Stomach (tissue), 4 donors: ENCODE measurements around the gene TMEM198.

Source experiments
- EP300 ChIP-seq: sonication (generic); formaldehyde crosslinking; IDR thresholded peaks from one replicate; pipeline ENCODE4 v1.6.1; 2017; ENCODE audit warnings: antibody characterized with exemption
- POLR2A ChIP-seq, 4 donors: fragments of 450-650 bp; IDR thresholded peaks; one replicate each; pipeline ENCODE4 v1.6.1; 2016; ENCODE audit warnings: antibody characterized with exemption in 4 of 4, control low read depth in 2 of 4, mild to moderate bottlenecking in 1 of 4, moderate library complexity in 1 of 4
- POLR2AphosphoS5 ChIP-seq, 3 donors: sonication (generic); formaldehyde crosslinking; IDR thresholded peaks; one replicate each; pipeline ENCODE4 v1.6.1; 2016; ENCODE audit warnings: antibody characterized with exemption in 3 of 3
- TF ChIP-seq, protein P1 (sequence below), 7 experiments: fragments of 450-650 bp in 4 of 7; fragments of 200-600 bp in 3 of 7; sonication (generic) in 3 of 7; IDR thresholded peaks; one replicate each; pipeline ENCODE4 v1.5.1; 2016 to 2019; ENCODE audit warnings: antibody characterized with exemption in 7 of 7, control low read depth in 2 of 7, mild to moderate bottlenecking in 1 of 7

DNA sequence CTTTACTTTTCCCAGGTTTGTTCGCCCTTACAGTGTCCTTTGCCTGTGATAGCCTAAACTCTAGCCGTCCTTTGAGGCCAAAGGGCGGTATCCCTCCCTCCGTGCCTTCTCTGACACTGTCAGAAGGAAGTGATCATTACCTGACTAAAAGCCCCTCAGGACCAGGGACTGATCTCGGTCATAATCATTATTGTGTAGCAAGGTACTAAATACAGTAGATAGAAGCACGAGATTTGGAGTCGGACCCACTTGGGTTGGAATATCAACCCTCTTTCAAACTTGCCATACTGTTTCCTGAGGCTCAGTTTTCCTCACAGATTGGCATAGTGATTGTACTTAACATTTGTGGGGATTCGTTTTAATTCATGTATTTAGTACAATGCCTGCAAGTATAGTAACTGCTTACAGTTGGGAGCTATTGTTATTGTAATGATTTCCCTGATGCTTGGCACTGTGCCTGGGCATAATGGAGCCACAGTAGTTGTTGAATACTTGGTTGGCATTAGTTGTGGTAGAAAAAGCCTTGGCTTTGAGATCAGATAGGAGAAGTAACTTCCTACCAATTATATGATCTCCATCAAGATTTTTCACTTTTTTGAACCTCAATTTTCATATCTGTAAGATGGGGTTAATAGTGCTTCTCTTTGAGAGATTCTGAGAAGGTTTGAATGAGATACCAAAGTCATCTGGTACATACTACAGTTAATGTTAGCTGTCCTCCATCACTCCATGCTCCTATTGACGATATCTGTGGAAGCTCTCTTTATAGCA lies 54.7 kb downstream of the TMEM198 start:
- TF ChIP-seq, protein P1, sequence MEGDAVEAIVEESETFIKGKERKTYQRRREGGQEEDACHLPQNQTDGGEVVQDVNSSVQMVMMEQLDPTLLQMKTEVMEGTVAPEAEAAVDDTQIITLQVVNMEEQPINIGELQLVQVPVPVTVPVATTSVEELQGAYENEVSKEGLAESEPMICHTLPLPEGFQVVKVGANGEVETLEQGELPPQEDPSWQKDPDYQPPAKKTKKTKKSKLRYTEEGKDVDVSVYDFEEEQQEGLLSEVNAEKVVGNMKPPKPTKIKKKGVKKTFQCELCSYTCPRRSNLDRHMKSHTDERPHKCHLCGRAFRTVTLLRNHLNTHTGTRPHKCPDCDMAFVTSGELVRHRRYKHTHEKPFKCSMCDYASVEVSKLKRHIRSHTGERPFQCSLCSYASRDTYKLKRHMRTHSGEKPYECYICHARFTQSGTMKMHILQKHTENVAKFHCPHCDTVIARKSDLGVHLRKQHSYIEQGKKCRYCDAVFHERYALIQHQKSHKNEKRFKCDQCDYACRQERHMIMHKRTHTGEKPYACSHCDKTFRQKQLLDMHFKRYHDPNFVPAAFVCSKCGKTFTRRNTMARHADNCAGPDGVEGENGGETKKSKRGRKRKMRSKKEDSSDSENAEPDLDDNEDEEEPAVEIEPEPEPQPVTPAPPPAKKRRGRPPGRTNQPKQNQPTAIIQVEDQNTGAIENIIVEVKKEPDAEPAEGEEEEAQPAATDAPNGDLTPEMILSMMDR (IDR thresholded peaks at IDR 0.05), result no peak
- TF ChIP-seq POLR2AphosphoS5 (IDR thresholded peaks at IDR 0.05), result no peak
- no peak for TF ChIP-seq EP300
- TF ChIP-seq POLR2A (IDR thresholded peaks at IDR 0.05), result no peak
